Activated CD4-positive, CD25-positive, alpha-beta regulatory T cell treated with anti-CD3 and anti-CD28 coated beads, Interleukin-2, amount 50 U/mL, for 24 hours (primary cell): Measurements from ENCODE around the gene COPZ2.
"Not testable (repeated sequence)": the region's sequence is repeated elsewhere in the genome, so short reads cannot be mapped to it uniquely, and the experiment has no call there.

Experiments
- ATAC-seq, 2 donors: fragments of 150-1000 bp; cut with Tn5 transposase; one replicate each; pipeline ENCODE4 v1.10.0; 2021; ENCODE audit warnings: mild to moderate bottlenecking in 1 of 2, moderate library complexity in 1 of 2

Gene COPZ2

GRCh38 chr17:48003417-48004151 is 34.0 kb downstream of the COPZ2 start:
- no peak for ATAC-seq

GRCh38 chr17:48002916-48003416 is 34.6 kb downstream of the COPZ2 start:
- ATAC-seq = no peak

- ATAC-seq = no peak
These were observed 35.2 kb downstream of the COPZ2 start for GRCh38 chr17:48002266-48002915.

- ATAC-seq = not testable (repeated sequence)
These were observed 35.9 kb downstream of the COPZ2 start for GRCh38 chr17:48001657-48002056.

- no peak for ATAC-seq
These were observed 36.4 kb downstream of the COPZ2 start for GRCh38 chr17:48001197-48001596.

- ATAC-seq = no peak
These were observed 38.0 kb downstream of the COPZ2 start for GRCh38 chr17:47999582-47999981.

GRCh38 chr17:47998044-47998443 is 39.6 kb downstream of the COPZ2 start:
- no peak for ATAC-seq

- ATAC-seq = no peak
These were observed 40.0 kb downstream of the COPZ2 start for GRCh38 chr17:47997586-47997985.

GRCh38 chr17:47996201-47996600 is 41.4 kb downstream of the COPZ2 start:
- ATAC-seq = no peak

GRCh38 chr17:47995241-47995935 is 42.2 kb downstream of the COPZ2 start:
- ATAC-seq = no peak

- no peak for ATAC-seq
These were observed 42.9 kb downstream of the COPZ2 start for GRCh38 chr17:47994724-47995123.

- no peak for ATAC-seq
These were observed 43.6 kb downstream of the COPZ2 start for GRCh38 chr17:47993964-47994363.

- no peak for ATAC-seq
These were observed 44.5 kb downstream of the COPZ2 start for GRCh38 chr17:47993031-47993564.

- ATAC-seq = no peak
These were observed 45.4 kb downstream of the COPZ2 start for GRCh38 chr17:47992216-47992615.

GRCh38 chr17:47990962-47991731 is 46.5 kb downstream of the COPZ2 start:
- no peak for ATAC-seq

GRCh38 chr17:47989700-47990099 is 47.9 kb downstream of the COPZ2 start:
- no peak for ATAC-seq

- ATAC-seq = no peak
These were observed 48.4 kb downstream of the COPZ2 start for GRCh38 chr17:47989159-47989558.

- not testable (repeated sequence) for ATAC-seq
These were observed 49.2 kb downstream of the COPZ2 start for GRCh38 chr17:47988445-47988844.

- no peak for ATAC-seq
These were observed 50.3 kb downstream of the COPZ2 start for GRCh38 chr17:47987240-47987835.

- ATAC-seq = no peak
These were observed 51.1 kb downstream of the COPZ2 start for GRCh38 chr17:47986520-47986919.

- no peak for ATAC-seq
These were observed 53.9 kb downstream of the COPZ2 start for GRCh38 chr17:47983492-47984223.
